HepG2 (cell line): ENCODE measurements around the gene SUOX. TPM values are rescaled to one million over a fixed set of nuclear protein-coding genes. Genes with fewer than 3 reads are reported as not detected.

Source experiments
- ARID4A ChIP-seq: sonication (generic); formaldehyde crosslinking; IDR thresholded peaks from 2 replicates; pipeline ENCODE4 v1.5.0; 2020; ENCODE audit warnings: mild to moderate bottlenecking, missing genetic modification reagents, borderline replicate concordance
- ATF1 ChIP-seq: IDR thresholded peaks from 2 replicates; pipeline ENCODE4 v1.6.1; 2016; ENCODE audit warnings: mild to moderate bottlenecking, control low read depth
- FOSL1 ChIP-seq: sonication (generic); formaldehyde crosslinking; IDR thresholded peaks from 2 replicates; pipeline ENCODE4 v1.9.0; 2021; ENCODE audit warnings: missing genetic modification reagents, borderline replicate concordance
- HIVEP1 ChIP-seq: sonication (generic); formaldehyde crosslinking; IDR thresholded peaks from 2 replicates; pipeline ENCODE4 v1.4.0; 2020; ENCODE audit warnings: mild to moderate bottlenecking, missing genetic modification reagents
- HOXA9 ChIP-seq: sonication (generic); formaldehyde crosslinking; IDR thresholded peaks from 2 replicates; pipeline ENCODE4 v1.8.1; 2022; ENCODE audit warnings: missing genetic modification reagents, mild to moderate bottlenecking, moderate library complexity, borderline replicate concordance
- ISL2 ChIP-seq: sonication (generic); formaldehyde crosslinking; IDR thresholded peaks from 2 replicates; pipeline ENCODE4 v1.5.0; 2020; ENCODE audit warnings: missing genetic modification reagents
- KDM3A ChIP-seq: IDR thresholded peaks from 2 replicates; pipeline ENCODE4 v1.6.1; 2018; ENCODE audit warnings: low read depth, missing compliant biosample characterization
- MYNN ChIP-seq: sonication (generic); formaldehyde crosslinking; IDR thresholded peaks from 2 replicates; pipeline ENCODE4 v1.4.0; 2020; ENCODE audit warnings: mild to moderate bottlenecking, low read depth, missing genetic modification reagents
- MYPOP ChIP-seq: sonication (generic); formaldehyde crosslinking; IDR thresholded peaks from 2 replicates; pipeline ENCODE4 v1.8.1; 2023; ENCODE audit warnings: mild to moderate bottlenecking, moderate library complexity, missing genetic modification reagents
- POLR2AphosphoS5 ChIP-seq: IDR thresholded peaks from 2 replicates; pipeline ENCODE4 v1.6.1; 2012; ENCODE audit warnings: low read depth, low read length
- SRF ChIP-seq: IDR thresholded peaks from 2 replicates; pipeline ENCODE4 v1.6.1; 2011; ENCODE audit warnings: mild to moderate bottlenecking, low read depth, low read length, moderate library complexity
- TCF7 ChIP-seq: sonication (generic); IDR thresholded peaks from 2 replicates; pipeline ENCODE4 v1.6.1; 2016; ENCODE audit warnings: antibody characterized with exemption, low read depth
- THAP7 ChIP-seq: sonication (generic); formaldehyde crosslinking; IDR thresholded peaks from 2 replicates; pipeline ENCODE4 v1.8.1; 2023; ENCODE audit warnings: mild to moderate bottlenecking, missing genetic modification reagents
- ZBED4 ChIP-seq: sonication (generic); formaldehyde crosslinking; IDR thresholded peaks from 2 replicates; pipeline ENCODE4 v1.4.0; 2020; ENCODE audit warnings: missing genetic modification reagents, borderline replicate concordance
- ZNF501 ChIP-seq: sonication (generic); formaldehyde crosslinking; IDR thresholded peaks from 2 replicates; pipeline ENCODE4 v1.5.1; 2020; ENCODE audit warnings: mild to moderate bottlenecking, moderate library complexity, missing genetic modification reagents
- ZNF616 ChIP-seq: sonication (generic); formaldehyde crosslinking; IDR thresholded peaks from 2 replicates; pipeline ENCODE4 v1.5.0; 2020; ENCODE audit warnings: low read depth, mild to moderate bottlenecking, missing genetic modification reagents
- ZNF724P ChIP-seq: sonication (generic); formaldehyde crosslinking; IDR thresholded peaks from 2 replicates; pipeline ENCODE4 v1.8.0; 2022; ENCODE audit warnings: missing genetic modification reagents, borderline replicate concordance
- ZSCAN12 ChIP-seq: sonication (generic); formaldehyde crosslinking; IDR thresholded peaks from 2 replicates; pipeline ENCODE4 v1.9.0; 2021; ENCODE audit warnings: mild to moderate bottlenecking, missing genetic modification reagents
- polyA plus RNA-seq, 8 experiments: library from polyadenylated mRNA; depleted of rRNA in 3 of 8; stranded (reverse) in 7 of 8; unstranded in 1 of 8; fragments of >200 nt; fragmentation: Illumina TruSeq in 4 of 8; extraction: Trizol in 4 of 8; gene quantifications; 2 replicates each; pipeline versions ENCODE4 v1.2.1 to v1.2.3, GENCODE V29; 2011 to 2016; ENCODE audit warnings: low read depth in 4 of 8, missing spikeins in 1 of 8, mixed read lengths in 1 of 8; ENCODE audit not compliant: insufficient read depth in 1 of 8
- total RNA-seq, 5 experiments: library from RNA; depleted of rRNA; stranded (reverse); fragments of >200 nt; fragmentation: Illumina TruSeq; extraction: Trizol; gene quantifications; 2 replicates each; pipeline ENCODE4 v1.2.3, GENCODE V29; 2016; ENCODE audit warnings: low read depth in 1 of 5

SUOX gene
- total and polyA plus RNA-seq, 2 of the 13 experiments (the other 11 are each of a cell fraction or from before 2014, with no cell fraction given), result 23.9 to 25.9 TPM

- TF ChIP-seq ZNF724P (CRISPR knock-in tag) (no peak), ZNF616 (CRISPR knock-in tag) (no peak), FOSL1 (CRISPR knock-in tag) (no peak), ZNF501 (CRISPR knock-in tag) (no peak), TCF7 (no peak), ZBED4 (CRISPR knock-in tag) (0 out of 2 replicates have a peak, but pooled peaks have one; percentile 53), KDM3A (no peak), MYPOP (CRISPR knock-in tag) (peak; percentile 56; the same call in 1 of the 2 replicates), POLR2AphosphoS5 (peak; percentile 78), MYNN (CRISPR knock-in tag) (no peak), ISL2 (no peak), THAP7 (CRISPR knock-in tag) (no peak), ARID4A (CRISPR knock-in tag) (peak; percentile 82), SRF (no peak), ATF1 (CRISPR knock-in tag) (peak; percentile 72), HOXA9 (CRISPR knock-in tag) (no peak), HIVEP1 (no peak), ZSCAN12 (CRISPR knock-in tag) (no peak)
Measured at GRCh38 chr12:55966408-55967281, 30.4 kb upstream of the SUOX start, which contains the start of gene CDK2 (continued).
